K562 (cell line): ENCODE data around the gene SLC38A10. TPM values are rescaled to one million over a fixed set of nuclear protein-coding genes. Genes with fewer than 3 reads are reported as not detected.

Source experiments
- ATAC-seq: fragments of 200-7000 bp; cut with Tn5 transposase; 3 replicates; pipeline ENCODE4 v1.9.1; 2020; ENCODE audit warnings: moderate library complexity
- BruUV-seq: library from RNA; stranded (reverse); fragments of 400-500 nt; replicated peaks from 2 replicates; lab custom pipeline; 2021; lab: Mats Ljungman, UMichigan
- CTCF ChIA-PET: fragments of 300-600 bp; formaldehyde crosslinking; extraction: SDS; loops from one replicate; lab custom pipeline; 2021; ENCODE audit warnings: low intra/inter-chr PET ratio; lab: Yijun Ruan, JAX
- POLR2A ChIA-PET: fragments of 300-600, 350-650 bp; sonication (Branson Sonifier 250); formaldehyde crosslinking; extraction: SDS; loops from one replicate; lab custom pipeline; 2021; ENCODE audit warnings: antibody characterized with exemption, inconsistent platforms; lab: Yijun Ruan, JAX
- DNase-seq, 4 experiments: peaks; one replicate each; pipeline versions ENCODE4 v3.0.0 to v3.0.0-alpha.2; 2011 to 2018; ENCODE audit warnings: low spot score in 3 of 4, mixed read lengths in 3 of 4; ENCODE audit errors: extremely low read depth in 1 of 4
- FAIRE-seq: peaks from 2 replicates; lab custom pipeline; 2011; peaks lifted over from hg19 to GRCh38; lab: Jason Lieb, UNC
- H2AFZ ChIP-seq: 2 replicates; pipeline ENCODE4 v1.6.0; 2011; ENCODE audit warnings: low read depth, low read length, control low read depth, inconsistent platforms
- H3K27ac ChIP-seq: fragments of 200-600 bp; 3 replicates; pipeline ENCODE4 v1.8.0; 2011; ENCODE audit warnings: low read depth, mild to moderate bottlenecking, control low read depth, inconsistent platforms, low read length, moderate library complexity, mixed read lengths; ENCODE audit errors: extremely low read depth
- H3K27me3 ChIP-seq, 2 experiments: fragments of 300-600 bp in 1 of 2; 2 replicates in 1 of 2; 3 replicates in 1 of 2; pipeline versions ENCODE4 v1.6.0 to v1.8.0; 2011; ENCODE audit warnings: inconsistent platforms in 2 of 2, low read length in 2 of 2, mild to moderate bottlenecking in 1 of 2, mixed read lengths in 1 of 2, moderate library complexity in 1 of 2; ENCODE audit not compliant: control insufficient read depth in 2 of 2, insufficient read depth in 2 of 2
- H3K36me3 ChIP-seq: fragments of 300-600 bp; 3 replicates; pipeline ENCODE4 v1.8.0; 2011; ENCODE audit warnings: mild to moderate bottlenecking, low read length, inconsistent platforms; ENCODE audit not compliant: control insufficient read depth, insufficient read depth
- H3K4me1 ChIP-seq, 2 experiments: fragments of 200-600 bp in 1 of 2; replicated peaks in 1 of 2; 2 replicates in 1 of 2; 3 replicates in 1 of 2; pipeline versions ENCODE4 v1.5.1 to v1.8.0; 2011; ENCODE audit warnings: inconsistent platforms in 2 of 2, low read length in 2 of 2, mild to moderate bottlenecking in 1 of 2, mixed read lengths in 1 of 2, moderate library complexity in 1 of 2; ENCODE audit not compliant: control insufficient read depth in 2 of 2, insufficient read depth in 2 of 2
- H3K4me2 ChIP-seq: 2 replicates; pipeline ENCODE4 v1.6.1; 2011; ENCODE audit warnings: low read length, control low read depth, inconsistent platforms, mixed read lengths; ENCODE audit not compliant: insufficient read depth
- H3K4me3 ChIP-seq: fragments of 200-600 bp; sonication (generic), shearing (Covaris generic); 2 replicates; pipeline ENCODE4 v1.5.1; 2016; ENCODE audit warnings: control low read depth, inconsistent platforms
- H3K79me2 ChIP-seq: fragments of 200-600 bp; 3 replicates; pipeline ENCODE4 v1.8.0; 2011; ENCODE audit warnings: low read length, inconsistent platforms; ENCODE audit not compliant: control insufficient read depth, insufficient read depth
- H3K9ac ChIP-seq, 2 experiments: 2 replicates each; pipeline versions ENCODE4 v1.6.0 to v1.6.1; 2011; ENCODE audit warnings: low read depth in 2 of 2, low read length in 2 of 2, control low read depth in 1 of 2, inconsistent platforms in 1 of 2, mild to moderate bottlenecking in 1 of 2, mixed read lengths in 1 of 2; ENCODE audit not compliant: insufficient read depth in 1 of 2
- H3K9me1 ChIP-seq: one replicate; pipeline ENCODE4 v1.6.0; 2011; ENCODE audit warnings: inconsistent platforms, mild to moderate bottlenecking, low read length, moderate library complexity; ENCODE audit not compliant: control insufficient read depth, insufficient read depth
- H3K9me3 ChIP-seq: replicated peaks from 2 replicates; pipeline ENCODE4 v1.5.1; 2011; ENCODE audit warnings: low read depth, low read length, inconsistent platforms; ENCODE audit not compliant: control insufficient read depth, insufficient read depth
- H4K20me1 ChIP-seq: replicated peaks from 2 replicates; pipeline ENCODE4 v1.6.1; 2011; ENCODE audit warnings: low read length, inconsistent platforms, mixed read lengths; ENCODE audit not compliant: control insufficient read depth, insufficient read depth
- POLR2A ChIP-seq: fragments of 450-650 bp; conservative IDR thresholded peaks from 2 replicates; pipeline ENCODE4 v1.6.1; 2016
- SMARCC2 ChIP-seq: fragments of 450-650 bp; IDR thresholded peaks from 2 replicates; pipeline ENCODE4 v1.6.1; 2017; ENCODE audit warnings: antibody characterized with exemption, moderate library complexity, mild to moderate bottlenecking, low read depth
- WGBS: fragments of 100-300 bp; shearing (Covaris generic); methylation state at CpG from one replicate; pipeline ENCODE4 v1.1.6; 2016; ENCODE audit warnings: low coverage, mixed read lengths; ENCODE audit not compliant: insufficient coverage; ENCODE audit errors: missing lambda C conversion rate; 5-methylcytosine and 5-hydroxymethylcytosine counted together
- in situ Hi-C: fragments of 300-500 bp; cut with MboI; formaldehyde crosslinking; loops from 4 replicates; pipeline ENCODE4 v1.15.0; 2018; ENCODE audit warnings: inconsistent platforms, mixed read lengths
- intact Hi-C: fragments of 100-400 bp; cut with micrococcal nuclease; formaldehyde crosslinking; loops from 2 replicates; pipeline ENCODE4 v1.14.2; 2022
- polyA plus RNA-seq, 8 experiments: library from polyadenylated mRNA; depleted of rRNA in 4 of 8; stranded (reverse) in 5 of 8; unstranded in 3 of 8; fragments of >200 nt; fragmentation: Nextera tagmentation in 2 of 8; fragmentation: Illumina TruSeq in 1 of 8; extraction: Ambion mirVana in 2 of 8; extraction: Trizol in 1 of 8; gene quantifications; 2 replicates each; pipeline versions ENCODE4 v1.2.1 to v1.2.3, GENCODE V29; 2011 to 2014; ENCODE audit warnings: inconsistent platforms in 1 of 8, missing spikeins in 1 of 8
- total RNA-seq, 7 experiments: library from RNA; depleted of rRNA in 6 of 7; stranded (reverse); fragments of >200 nt in 6 of 7; fragmentation: Illumina TruSeq in 2 of 7; extraction: Trizol in 2 of 7; gene quantifications; 2 replicates each; pipeline versions ENCODE4 v1.2.1 to v1.2.3, GENCODE V29; 2011 to 2021; ENCODE audit warnings: low replicate concordance in 1 of 7
- TF ChIP-seq, protein P1 (sequence below): IDR thresholded peaks from 2 replicates; pipeline ENCODE4 v1.6.1; 2014; ENCODE audit warnings: antibody characterized with exemption
- TF ChIP-seq, protein P2 (sequence below): fragments of 450-650 bp; IDR thresholded peaks from 2 replicates; pipeline ENCODE4 v1.6.1; 2017; ENCODE audit warnings: antibody characterized with exemption, mild to moderate bottlenecking

Gene SLC38A10
- total and polyA plus RNA-seq, 9 of the 15 experiments (the other 6 are each of a cell fraction or from before 2014, with no cell fraction given): 0.45 to 54.2 (median 13.8) TPM

DNA sequence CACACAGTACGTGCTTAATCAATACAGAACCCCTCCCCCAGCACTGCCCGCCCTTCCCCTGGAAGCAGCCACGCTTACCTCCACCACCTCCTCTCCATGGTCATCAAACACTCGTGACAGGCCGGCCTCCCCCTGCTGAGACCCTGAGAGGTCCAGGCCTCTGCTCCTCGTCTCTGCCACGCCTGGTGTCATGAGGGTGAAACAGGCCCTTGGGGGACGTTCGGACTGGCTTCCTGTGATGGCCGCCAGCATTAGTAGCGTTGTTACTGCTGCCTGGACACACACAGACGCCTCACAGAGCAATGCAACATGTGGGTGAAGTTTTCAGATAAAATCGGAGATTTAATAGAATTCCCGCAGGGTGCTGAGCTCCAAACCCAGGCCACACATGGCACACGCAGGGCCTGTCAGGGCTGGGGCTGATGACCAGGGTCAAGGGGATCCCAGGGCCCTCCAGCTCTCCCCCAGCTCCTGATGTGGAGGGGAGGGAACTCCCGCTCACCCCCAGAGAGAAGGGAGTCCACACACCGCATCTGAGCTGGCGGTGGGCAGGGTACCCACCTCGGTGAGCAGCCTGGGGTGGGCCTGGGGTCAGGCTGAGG is 15.9 kb upstream of the SLC38A10 start:
- FAIRE-seq: no peak
- no peaks in the 10 kb centered on the region for H4K20me1 ChIP-seq
- H3K9me1 ChIP-seq: no peaks in the 10 kb centered on the region
- H3K4me3 ChIP-seq: no peak overlapping the region
- no peak for DNase-seq
- ATAC-seq: no peak
- H3K79me2 ChIP-seq: no peaks in the 10 kb centered on the region; the same call in 2 of the 3 replicates
- TF ChIP-seq POLR2A (no peak), SMARCC2 (no peak)
- TF ChIP-seq, protein P1, sequence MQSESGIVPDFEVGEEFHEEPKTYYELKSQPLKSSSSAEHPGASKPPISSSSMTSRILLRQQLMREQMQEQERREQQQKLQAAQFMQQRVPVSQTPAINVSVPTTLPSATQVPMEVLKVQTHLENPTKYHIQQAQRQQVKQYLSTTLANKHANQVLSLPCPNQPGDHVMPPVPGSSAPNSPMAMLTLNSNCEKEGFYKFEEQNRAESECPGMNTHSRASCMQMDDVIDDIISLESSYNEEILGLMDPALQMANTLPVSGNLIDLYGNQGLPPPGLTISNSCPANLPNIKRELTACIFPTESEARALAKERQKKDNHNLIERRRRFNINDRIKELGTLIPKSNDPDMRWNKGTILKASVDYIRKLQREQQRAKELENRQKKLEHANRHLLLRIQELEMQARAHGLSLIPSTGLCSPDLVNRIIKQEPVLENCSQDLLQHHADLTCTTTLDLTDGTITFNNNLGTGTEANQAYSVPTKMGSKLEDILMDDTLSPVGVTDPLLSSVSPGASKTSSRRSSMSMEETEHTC: no peak
- TF ChIP-seq, protein P2, sequence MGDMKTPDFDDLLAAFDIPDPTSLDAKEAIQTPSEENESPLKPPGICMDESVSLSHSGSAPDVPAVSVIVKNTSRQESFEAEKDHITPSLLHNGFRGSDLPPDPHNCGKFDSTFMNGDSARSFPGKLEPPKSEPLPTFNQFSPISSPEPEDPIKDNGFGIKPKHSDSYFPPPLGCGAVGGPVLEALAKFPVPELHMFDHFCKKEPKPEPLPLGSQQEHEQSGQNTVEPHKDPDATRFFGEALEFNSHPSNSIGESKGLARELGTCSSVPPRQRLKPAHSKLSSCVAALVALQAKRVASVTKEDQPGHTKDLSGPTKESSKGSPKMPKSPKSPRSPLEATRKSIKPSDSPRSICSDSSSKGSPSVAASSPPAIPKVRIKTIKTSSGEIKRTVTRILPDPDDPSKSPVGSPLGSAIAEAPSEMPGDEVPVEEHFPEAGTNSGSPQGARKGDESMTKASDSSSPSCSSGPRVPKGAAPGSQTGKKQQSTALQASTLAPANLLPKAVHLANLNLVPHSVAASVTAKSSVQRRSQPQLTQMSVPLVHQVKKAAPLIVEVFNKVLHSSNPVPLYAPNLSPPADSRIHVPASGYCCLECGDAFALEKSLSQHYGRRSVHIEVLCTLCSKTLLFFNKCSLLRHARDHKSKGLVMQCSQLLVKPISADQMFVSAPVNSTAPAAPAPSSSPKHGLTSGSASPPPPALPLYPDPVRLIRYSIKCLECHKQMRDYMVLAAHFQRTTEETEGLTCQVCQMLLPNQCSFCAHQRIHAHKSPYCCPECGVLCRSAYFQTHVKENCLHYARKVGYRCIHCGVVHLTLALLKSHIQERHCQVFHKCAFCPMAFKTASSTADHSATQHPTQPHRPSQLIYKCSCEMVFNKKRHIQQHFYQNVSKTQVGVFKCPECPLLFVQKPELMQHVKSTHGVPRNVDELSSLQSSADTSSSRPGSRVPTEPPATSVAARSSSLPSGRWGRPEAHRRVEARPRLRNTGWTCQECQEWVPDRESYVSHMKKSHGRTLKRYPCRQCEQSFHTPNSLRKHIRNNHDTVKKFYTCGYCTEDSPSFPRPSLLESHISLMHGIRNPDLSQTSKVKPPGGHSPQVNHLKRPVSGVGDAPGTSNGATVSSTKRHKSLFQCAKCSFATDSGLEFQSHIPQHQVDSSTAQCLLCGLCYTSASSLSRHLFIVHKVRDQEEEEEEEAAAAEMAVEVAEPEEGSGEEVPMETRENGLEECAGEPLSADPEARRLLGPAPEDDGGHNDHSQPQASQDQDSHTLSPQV: 0 out of 2 replicates have a peak, but pooled peaks have one; percentile 3
- TF ChIP-seq, all 486 proteins: peak for 1
- intact Hi-C loops: no loop called here
- peak overlapping the region; percentile 84; the same call in 2 of the 3 replicates for H3K27ac ChIP-seq
- no peaks in the 10 kb centered on the region for H3K36me3 ChIP-seq
- WGBS: 78% methylated on average over 15 of the region's 19 CpGs
- peaks cover 22 to 91% of the 10 kb centered on the region in 2 experiments for H3K4me1 ChIP-seq
- in situ Hi-C loops: no loop called here
- no peaks in the 10 kb centered on the region for H3K27me3 ChIP-seq
- ChIA-PET CTCF (interaction anchor here (1.3 kb wide), 1 partner anchor 173 kb away, joined by 3 read pairs; no protein-coding TSS in a partner anchor), POLR2A (interaction anchor here (0.6 kb wide), 2 partner anchors 63 to 126 kb away, joined by 3 to 5 read pairs; no protein-coding TSS in a partner anchor)
- peak overlapping the region in 1 of 2 experiments; percentile 95; a peak in 2 of 4 replicates for H3K9ac ChIP-seq
- no peaks in the 10 kb centered on the region for H3K9me3 ChIP-seq
- no TSS peak for BruUV-seq
- H2AFZ ChIP-seq: peak overlapping the region; percentile 94
- no peak overlapping the region for H3K4me2 ChIP-seq
